Measurements from ENCODE around the gene ANXA2.
"Not testable (repeated sequence)": the region's sequence is repeated elsewhere in the genome, so short reads cannot be mapped to it uniquely, and the experiment has no call there.

ANXA2 gene

DNA sequence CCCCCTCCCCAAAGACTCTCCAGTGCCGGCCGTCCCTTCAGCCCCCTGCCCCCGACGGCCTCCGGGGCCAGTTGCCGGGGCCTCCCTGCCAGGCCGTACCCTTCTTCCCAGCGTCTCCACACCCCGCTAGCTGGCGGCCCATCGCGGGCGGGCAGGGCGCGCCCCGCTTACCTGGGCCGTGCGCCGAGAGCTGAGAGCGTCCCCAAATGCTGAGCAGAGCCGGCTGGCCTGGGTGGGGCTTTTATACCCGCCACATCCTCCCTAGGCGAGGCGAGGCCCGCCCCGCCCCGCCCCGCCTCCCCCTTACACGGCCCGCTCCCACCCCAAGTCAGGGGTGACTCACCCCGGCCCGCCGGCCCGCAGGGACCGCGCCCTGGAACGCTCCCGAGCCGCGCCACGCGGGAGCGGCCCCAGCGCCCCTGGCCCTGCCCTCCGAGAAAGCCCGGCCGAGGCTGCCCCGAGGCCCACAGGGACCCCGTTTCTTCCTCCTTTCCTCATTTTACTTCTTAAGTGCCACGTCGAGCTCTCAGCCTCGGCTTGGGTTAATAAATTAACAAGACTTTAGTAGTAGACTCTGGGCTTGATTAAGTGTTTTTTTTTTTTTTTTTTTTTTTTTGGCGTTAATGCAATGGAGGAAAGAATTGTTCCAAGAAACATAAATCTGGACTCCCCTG lies at the start of gene ANXA2:
ANXA2 (minus strand) TSS at position 215 of the 674 bp plus-strand sequence. CDS start 11,911 bp downstream, outside the sequence.
- peak; percentile 75 for DNase-seq (ENCODE audit: low read depth)

DNA sequence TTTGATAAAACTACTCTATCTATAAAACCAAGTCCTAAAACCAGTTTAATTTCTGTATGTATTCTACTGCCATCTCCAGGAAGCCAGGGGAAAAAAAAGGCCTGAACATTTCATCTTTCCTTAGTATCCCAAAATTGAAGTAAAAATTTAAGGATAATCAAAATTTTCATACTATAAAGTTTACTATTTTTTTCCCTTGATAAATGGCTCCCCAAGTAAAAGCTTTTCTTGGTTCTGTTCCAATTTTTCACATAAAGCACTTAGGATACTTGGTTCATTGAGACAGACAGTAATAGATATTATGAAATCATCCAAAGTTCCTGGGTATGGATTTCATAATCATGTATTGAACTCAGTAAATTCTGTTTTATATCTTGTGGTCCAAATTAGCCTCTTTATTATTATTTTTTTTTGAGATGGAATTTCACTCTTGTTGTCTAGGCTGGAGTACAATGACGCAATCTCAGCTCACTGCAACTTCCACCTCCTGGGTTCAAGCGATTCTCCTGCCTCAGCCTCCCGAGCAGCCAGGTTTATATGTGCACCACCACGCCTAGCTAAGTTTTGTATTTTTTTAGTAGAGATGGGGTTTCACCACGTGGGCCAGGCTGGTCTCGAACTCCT lies 46.6 kb upstream of the ANXA2 start:
- DNase-seq (ENCODE audit: low read depth), result no peak

DNA sequence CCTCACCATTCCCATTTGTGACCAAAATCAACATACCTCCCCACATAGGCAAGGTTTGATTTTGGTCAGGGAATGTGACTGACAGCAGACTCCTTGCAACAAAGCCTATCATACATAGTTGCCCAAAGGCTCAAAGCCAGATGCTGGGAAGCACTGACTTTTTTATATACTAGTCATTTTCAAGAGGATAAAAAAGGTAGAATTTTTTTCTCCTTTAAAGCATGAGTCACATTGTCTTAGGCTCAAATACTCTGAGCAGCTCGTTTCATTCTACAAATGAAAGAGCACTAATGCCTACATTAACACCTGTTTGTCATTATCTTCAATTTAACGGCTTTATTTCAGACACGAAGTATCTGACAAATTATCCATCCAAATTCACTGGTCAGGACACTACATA lies 45.0 kb upstream of the ANXA2 start:
- no peak for DNase-seq (ENCODE audit: low read depth)

DNA sequence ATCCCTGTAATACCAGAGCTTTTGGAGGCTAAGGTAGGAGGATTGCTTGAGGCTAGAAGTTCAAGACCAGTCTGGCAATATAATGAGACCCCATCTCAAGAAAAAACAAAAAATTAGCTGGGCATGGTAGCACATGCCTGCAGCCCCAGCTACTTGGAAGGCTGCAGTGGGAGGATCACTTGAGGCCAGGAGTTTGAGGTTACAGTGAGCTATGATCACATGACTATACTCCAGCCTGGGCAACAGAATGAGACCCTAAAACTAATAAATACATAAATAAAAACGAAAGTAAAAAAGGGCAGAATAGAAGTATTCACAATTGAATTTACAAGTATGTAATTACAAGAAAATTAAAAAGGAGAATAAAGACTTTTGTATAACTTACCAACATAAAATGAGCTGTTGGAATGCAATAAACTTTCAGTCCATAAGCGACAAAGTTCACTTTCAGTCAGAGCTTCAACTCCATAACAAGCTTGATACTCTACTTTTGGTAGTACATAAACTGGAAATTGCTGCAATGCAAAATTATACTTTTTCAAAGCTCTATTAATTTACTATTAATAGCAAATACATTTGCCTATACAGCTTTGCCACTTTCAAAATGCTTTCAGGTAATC lies 44.4 kb upstream of the ANXA2 start:
- DNase-seq (ENCODE audit: low read depth), result no peak

DNA sequence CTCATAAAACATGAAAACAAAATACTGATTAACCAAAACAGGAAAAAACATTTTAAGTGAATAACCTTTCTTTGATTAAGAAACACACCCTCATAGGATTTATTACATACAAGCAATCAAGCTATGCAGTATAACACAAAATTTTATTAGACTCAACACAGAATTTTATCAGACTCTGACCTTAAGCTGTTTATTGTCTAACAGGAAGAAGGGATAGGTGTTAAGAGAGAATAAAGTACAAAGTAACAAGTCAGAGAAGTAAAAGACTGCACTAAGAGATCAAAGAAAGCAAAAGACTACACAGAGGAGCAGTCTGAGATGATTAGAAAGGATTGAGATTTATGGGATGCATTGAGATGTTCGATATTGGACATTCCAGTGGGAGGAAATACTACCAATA lies 43.5 kb upstream of the ANXA2 start:
- DNase-seq (ENCODE audit: low read depth), result no peak

DNA sequence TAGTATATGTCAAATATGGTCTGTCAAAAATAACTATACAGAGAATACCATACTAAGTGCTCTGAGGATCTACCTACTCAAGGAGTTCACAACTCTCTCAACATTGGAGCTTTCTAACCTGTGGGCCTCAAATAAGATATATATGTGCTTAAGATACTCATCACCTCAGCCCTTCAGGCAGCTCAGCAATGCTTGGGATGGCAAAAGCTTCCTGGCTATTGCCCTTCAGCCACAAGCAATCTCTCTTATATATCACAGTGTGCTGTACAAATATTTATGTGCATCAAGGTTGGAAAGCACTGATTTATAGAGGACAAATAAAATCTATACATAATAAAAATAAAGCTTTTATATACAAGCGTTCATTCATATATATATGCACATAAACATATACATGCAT lies 40.9 kb upstream of the ANXA2 start:
- DNase-seq (ENCODE audit: low read depth), result no peak

DNA sequence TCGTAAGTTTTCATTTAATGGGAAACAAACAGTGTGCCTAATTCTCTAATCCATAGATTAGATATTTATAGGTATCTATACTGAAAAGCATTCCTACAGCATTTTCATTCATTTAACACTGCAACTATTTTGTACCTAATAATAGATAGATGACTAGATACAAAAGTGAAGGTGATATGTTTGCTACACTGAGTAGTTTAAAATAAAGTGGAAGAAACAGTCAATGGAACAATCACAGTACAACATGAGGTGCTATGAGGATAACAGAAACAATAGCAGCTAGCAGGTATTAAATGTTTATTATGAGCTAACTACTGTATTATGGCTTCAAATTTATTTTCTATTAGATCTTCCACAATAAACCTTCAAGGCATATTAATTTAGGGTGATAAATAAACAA lies 31.1 kb upstream of the ANXA2 start:
- no peak for DNase-seq (ENCODE audit: low read depth)

DNA sequence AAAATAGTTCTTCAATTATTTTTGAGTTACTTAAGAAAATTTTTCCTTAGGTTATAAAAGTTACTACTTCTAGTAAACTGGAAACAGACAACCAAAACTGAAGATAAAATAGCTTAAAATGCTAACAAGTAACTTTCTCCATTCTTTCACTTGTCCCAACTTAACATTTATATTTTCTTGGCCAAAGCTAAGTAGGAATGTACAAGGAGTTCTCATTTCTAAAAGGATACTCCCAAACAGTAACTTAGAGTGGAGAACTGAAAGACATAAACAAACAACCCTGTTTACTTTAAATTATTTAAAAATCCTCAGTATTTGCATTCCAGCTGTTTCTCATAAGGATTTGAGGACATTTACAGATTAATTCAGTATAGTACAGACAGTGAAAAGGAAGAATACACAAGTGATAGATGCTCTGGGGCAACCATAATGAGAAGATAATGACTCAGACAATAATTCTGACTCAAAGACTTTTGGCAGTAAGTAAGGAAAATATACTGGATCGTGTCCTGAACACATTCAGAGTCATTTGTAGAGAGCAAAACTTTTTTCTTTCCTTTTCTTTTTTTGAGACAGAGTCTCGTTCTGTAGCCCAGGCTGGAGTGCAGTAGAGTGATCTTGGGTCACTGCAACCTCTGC lies 29.2 kb upstream of the ANXA2 start:
- no peak for DNase-seq (ENCODE audit: low read depth)

DNA sequence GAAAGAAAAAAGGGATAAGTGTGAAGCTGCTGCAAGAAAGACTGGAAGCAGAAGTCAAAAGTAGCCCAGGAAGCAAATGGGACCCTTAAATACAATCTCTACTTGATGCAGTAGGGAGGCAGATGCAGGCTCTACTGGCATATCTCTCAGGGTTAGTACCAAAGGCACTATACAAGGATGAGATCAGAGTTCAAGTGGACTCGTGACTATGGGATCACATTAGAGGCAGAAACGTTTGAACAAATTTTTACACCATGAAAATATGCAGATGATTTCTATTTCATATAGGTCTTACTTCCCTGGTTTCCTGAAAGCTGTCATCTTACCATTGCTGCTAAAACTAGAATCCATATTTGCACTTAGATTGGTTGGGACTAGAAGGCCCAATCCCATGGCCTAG lies 27.7 kb upstream of the ANXA2 start:
- no peak for DNase-seq (ENCODE audit: low read depth)

DNA sequence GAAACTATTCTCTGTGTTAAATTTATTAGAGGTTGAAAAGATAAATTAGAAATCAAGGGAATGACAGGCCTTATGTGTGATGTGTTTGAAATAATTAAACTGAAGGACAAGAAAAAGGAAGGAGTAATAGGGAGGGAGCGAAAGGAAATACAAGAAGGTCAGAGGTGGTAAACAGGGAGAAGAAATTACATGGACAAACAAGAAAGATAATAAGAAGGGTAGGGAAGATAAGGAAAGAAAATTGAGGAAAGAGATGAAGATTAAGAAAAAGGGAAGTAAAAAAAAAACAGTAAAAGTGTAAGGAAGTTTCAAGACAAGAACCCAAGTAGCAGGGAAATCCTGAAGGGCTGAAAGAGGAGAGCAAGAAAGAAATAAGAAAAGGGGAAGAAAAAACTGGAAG lies 26.2 kb upstream of the ANXA2 start:
- DNase-seq (ENCODE audit: low read depth), result no peak

DNA sequence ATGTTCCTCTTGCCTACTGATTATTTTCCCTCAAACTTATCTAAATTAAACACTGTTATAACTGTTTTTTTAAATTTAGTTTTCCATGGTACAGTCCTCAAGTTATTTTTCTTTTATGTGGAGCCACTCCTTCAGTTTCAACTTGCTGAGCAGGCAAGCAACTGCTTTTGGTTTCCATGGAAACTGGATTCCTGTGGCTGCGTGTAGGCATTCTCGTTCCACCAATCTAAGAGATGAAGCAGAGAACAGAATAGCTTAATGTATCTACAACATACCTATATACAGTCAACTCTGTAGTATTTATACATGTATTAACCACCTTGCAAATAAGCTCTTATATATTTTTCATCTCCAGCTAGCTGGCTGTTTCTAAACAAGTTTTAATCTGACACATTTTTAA lies 25.8 kb upstream of the ANXA2 start:
- DNase-seq (ENCODE audit: low read depth), result no peak

DNA sequence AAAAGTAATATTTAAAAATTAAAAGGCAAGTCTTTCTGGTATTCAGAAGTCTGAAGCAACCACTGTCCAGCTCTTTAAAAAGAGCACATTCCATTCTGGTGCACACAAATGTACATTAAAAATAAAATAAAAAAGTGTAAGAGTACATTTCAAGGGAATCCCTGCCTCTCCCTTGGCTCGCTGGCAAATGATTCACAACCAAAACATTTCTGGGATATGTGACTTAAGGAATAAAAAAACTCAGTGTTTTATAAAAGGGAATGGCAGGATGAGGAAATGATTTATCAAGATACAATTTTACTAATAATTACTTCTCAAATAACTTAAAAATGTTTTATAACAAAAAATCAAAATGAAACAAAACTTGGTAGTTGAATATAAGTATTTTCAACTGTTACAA lies 23.8 kb upstream of the ANXA2 start:
- no peak for DNase-seq (ENCODE audit: low read depth)

DNA sequence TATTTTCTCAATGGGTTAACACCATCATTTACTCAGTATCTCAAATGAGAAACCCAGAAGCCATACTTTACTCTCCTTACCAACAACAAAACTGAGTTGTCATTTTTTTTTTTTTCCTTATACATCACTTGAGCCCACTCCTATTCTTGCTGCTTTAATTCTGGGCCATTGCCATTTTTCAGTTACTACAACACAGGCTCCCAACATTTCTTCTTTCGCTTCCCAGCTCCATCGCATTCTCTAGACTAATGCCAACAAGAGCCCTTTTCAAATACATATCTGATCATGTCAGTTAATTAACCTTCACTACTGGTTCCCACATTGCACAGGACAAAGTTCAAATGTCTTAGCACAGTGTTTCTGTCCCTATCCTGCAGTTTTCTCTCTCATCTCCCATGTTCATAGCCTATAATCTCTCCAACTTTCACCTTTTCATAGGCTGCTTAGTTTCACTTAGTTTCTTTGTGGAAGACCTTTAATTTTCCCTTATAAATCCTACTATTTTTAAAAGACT lies 22.5 kb upstream of the ANXA2 start:
- no peak for DNase-seq (ENCODE audit: low read depth)

DNA sequence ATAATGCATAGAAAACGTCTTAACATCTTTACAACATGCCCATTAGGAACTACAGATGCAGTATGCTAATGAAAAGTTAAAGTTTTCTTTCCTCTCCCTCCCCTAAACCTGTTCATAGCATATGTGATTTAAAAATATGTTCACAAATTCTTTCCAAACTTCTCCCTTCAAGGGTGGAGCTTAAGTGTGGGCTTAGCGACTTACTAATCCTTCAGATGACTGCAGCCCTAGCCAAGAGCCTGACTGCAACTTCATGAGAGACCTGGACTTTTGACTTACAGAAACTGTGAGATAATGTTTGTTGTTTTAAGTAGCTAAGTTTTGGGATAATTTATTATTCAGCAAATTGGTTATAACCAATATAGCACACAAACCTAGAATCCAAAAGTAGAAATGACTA lies 22.0 kb upstream of the ANXA2 start:
- DNase-seq (ENCODE audit: low read depth), result no peak

DNA sequence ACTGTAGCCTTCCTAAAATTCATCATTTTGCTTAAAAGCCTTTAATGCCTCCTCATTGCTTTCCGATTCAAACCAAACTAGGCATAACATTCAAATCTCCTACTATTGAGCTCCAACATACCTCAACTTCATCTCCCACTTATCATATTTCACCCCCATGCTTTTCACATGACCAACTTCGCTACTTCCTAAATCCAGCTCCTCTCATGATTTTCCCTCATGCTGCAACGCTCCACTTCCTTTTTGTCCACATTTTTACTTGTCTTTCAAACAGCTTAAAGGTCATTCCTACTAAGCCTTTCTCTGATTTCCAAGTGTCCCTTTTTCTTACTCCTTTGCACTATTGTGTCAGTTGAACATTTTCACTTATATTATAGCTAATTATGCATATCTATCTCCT lies 20.3 kb upstream of the ANXA2 start:
- DNase-seq (ENCODE audit: low read depth), result no peak

DNA sequence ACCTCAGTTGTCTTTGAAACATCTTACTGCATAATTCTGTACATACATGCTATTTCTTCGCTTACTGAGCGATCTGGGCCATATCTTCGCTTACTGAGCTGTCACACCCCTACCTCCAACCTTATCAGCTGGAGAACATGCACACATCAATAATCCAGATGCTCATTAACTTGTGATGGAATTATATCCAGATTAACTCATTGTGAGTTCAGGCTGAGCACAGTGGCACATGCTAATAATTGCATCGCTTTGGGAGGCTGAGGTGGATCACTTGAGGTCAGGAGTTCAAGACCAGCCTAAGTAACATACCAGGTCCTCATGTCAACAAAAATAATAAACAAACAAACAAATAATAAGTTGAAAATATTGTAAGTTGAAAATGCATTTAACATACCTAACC lies 19.3 kb upstream of the ANXA2 start:
- no peak for DNase-seq (ENCODE audit: low read depth)

DNA sequence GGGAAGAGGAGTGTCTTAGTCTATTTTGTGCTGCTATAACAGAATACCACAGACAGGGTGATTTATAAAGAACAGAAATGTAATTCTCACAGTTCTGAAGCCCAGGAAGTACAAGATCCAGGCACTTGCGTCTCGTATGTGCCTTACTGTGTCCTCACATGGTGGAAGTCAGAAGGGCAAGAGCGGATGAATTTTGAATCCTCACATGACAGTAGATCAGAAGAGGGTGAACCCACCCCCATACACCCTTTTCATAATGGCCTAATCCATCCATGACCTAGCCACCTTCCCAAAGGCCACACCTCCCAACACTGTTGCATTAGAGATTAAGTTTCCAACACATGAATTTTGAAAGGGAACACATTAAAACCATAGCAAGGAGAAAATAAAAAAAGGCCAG lies 18.7 kb upstream of the ANXA2 start:
- DNase-seq (ENCODE audit: low read depth), result no peak

DNA sequence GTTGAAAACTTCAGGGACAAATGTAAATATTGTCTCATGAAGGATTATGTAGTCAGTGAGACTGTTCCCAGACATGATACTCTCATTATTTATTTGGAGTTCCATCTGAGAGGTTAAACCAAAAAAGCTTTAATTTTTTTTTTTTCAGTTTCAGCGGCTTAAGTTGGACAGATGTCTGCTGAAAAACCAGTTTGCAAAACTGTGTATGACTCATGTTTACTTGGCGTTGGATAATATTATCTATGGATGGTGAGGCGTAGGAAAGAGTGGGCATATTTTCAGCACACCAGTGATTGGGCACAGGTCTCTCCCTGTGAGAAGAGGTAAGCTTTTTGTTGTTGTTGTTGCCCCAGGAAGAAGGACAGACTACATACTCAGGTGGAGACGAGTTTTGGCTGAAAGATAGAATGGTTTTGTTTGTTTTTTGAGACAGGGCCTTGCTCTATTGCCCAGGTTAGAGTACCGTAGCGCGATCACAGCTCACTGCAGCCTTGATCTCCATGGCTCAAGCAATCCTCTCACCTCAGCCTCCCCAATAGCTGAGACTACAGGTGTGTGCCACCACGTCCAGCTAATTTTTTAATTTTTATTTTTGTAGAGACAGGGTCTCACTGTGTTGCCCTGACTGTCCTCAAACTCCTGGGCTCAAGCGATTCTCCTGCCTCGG lies 16.4 kb upstream of the ANXA2 start:
- DNase-seq (ENCODE audit: low read depth), result no peak

DNA sequence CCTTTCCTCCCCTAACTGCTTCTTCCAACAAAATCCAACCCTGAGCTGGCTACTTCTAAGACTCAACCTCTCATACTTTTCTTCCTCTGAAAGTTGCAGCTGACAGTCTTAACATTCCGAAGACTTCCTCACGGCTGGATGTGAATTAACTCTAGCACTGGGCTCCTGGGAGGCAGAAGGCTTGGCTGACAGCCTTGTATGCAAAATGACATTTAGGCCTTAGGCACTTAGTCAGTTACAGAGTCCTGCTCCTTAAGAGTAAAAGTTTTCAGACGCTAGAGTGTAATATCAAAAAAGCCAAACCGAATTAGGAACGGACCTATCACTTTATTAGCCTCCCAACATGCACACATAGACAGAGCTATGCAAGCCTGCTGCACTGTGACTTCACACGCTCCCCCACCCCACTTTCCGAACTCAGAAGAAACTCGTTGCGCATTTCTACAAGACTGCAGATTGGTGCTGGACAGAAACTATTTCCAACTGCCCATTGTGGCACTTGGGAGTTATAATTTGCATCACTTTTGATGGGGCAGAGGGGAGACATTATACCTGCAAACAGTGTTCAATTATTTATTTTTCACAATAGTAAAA lies 15.5 kb upstream of the ANXA2 start:
- DNase-seq (ENCODE audit: low read depth), result no peak

DNA sequence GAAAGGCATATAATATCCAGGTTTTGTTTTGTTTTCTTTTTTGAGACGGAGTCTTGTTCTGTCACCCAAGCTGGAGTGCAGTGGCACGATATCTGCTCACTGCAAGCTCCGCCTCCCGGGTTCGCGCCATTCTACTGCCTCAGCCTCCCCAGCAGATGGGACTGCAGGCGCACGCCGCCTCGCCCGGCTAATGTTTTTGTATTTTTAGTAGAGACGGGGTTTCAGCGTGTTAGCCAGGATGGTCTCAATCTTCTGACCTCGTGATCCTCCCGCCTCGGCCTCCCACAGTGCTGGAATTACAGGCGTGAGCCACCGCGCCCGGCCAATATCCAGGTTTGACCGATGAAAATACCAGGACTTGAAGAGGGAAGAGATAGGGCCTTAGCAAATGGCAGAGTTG lies 15.0 kb upstream of the ANXA2 start:
- DNase-seq (ENCODE audit: low read depth), result not testable (repeated sequence)

DNA sequence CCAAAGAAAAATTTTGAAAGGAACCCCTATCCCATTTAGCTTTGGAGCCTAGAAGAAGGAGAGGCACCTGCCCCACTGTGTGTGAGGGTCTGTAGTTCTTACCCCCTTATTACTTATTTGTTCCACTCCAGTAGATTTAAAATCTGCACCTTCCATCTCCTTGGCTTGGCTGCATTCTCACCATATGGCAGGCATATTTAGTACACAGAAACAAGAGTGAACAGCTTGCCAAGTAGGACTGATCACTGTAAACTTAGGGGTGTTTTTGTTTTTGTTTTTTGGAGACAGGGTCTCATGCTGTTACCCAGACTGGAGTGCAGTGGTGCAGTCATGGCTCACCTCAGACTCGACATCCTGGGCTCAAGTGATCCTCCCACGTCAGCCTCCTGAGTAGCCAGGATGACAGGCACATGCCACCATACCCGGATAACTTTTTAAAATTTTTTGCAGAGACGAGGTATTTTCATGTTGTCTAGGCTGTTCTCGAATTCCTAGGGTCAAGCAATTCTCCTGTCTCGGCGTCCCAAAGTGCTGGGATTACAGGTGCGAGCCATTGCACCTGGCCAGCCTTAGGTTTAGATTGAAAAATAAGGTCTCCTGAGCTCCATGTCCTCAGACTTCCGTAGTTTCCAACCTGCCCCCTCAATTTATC lies 14.1 kb upstream of the ANXA2 start:
- no peak for DNase-seq (ENCODE audit: low read depth)

DNA sequence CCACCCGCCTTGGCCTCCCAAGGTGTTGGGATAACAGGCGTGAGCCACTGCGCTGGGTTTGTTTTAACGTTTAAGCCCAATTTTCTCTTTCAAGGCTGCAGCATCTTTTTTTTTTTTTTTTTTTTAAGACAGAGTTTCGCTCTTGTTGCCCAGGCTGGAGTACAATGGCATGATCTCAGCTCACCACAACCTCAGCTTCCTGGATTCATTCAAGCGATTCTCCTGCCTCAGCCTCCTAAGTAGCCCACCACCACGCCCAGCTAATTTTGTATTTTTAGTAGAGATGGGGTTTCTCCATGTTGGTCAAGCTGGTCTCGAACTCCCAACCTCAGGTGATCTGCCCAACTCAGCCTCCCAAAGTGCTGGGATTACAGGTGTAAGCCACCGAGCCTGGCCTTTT lies 12.6 kb upstream of the ANXA2 start:
- DNase-seq (ENCODE audit: low read depth), result not testable (repeated sequence)
